COLO668 (cell line): ENCODE results near the gene ARHGAP30.
"Not testable (repeated sequence)": the region's sequence is repeated elsewhere in the genome, so short reads cannot be mapped to it uniquely, and the experiment has no call there.

Experiments
- DNase-seq: peaks from one replicate; lab custom pipeline; 2025; ENCODE audit not compliant: unreplicated experiment; lab: John Stamatoyannopoulos, UW

Gene ARHGAP30

GRCh38 chr1:161070761-161071160, 1.1 kb upstream of the ARHGAP30 start:
- no peak for DNase-seq

- no peak for DNase-seq
Observed at GRCh38 chr1:161069241-161069640, 450 bp downstream of the ARHGAP30 start.

GRCh38 chr1:161068306-161069234, 1.1 kb downstream of the ARHGAP30 start:
- DNase-seq = no peak

GRCh38 chr1:161066694-161067093, 3.0 kb downstream of the ARHGAP30 start:
- DNase-seq = no peak

- not testable (repeated sequence) for DNase-seq
Observed at GRCh38 chr1:161065681-161066080, 4.0 kb downstream of the ARHGAP30 start.

- DNase-seq = not testable (repeated sequence)
Observed at GRCh38 chr1:161063936-161064335, 5.8 kb downstream of the ARHGAP30 start.

- no peak for DNase-seq
Observed at GRCh38 chr1:161061419-161061818, 8.3 kb downstream of the ARHGAP30 start.

- DNase-seq = no peak
Observed at GRCh38 chr1:161059293-161059692, 10.4 kb downstream of the ARHGAP30 start.

- no peak for DNase-seq
Observed at GRCh38 chr1:161054805-161055204, 14.9 kb downstream of the ARHGAP30 start.

- no peak for DNase-seq
Observed at GRCh38 chr1:161054232-161054631, 15.5 kb downstream of the ARHGAP30 start.

GRCh38 chr1:161052899-161053298, 16.8 kb downstream of the ARHGAP30 start:
- DNase-seq = no peak

GRCh38 chr1:161051219-161051618, 18.5 kb downstream of the ARHGAP30 start:
- DNase-seq = no peak

GRCh38 chr1:161048949-161049722, 20.6 kb downstream of the ARHGAP30 start:
- no peak for DNase-seq

- DNase-seq = no peak
Observed at GRCh38 chr1:161047436-161048420, 22.0 kb downstream of the ARHGAP30 start.

GRCh38 chr1:161046605-161047228, 23.0 kb downstream of the ARHGAP30 start:
- no peak for DNase-seq

- peak; percentile 94 for DNase-seq
Observed at GRCh38 chr1:161045736-161046604, 23.7 kb downstream of the ARHGAP30 start, which contains the start of gene USF1. Gene USF1, minus strand, starts transcription at chr1:161045977. Its CDS starts 2,702 bp downstream, at chr1:161043275.

- peak; percentile 62 for DNase-seq
Observed at GRCh38 chr1:161044908-161045735, 24.6 kb downstream of the ARHGAP30 start.

- DNase-seq = no peak
Observed at GRCh38 chr1:161044535-161044907, 25.2 kb downstream of the ARHGAP30 start.
